GM23248 (cell line): ENCODE results near the gene NME2. TPM values are rescaled to one million over a fixed set of nuclear protein-coding genes. Genes with fewer than 3 reads are reported as not detected.
"Not testable (repeated sequence)": the region's sequence is repeated elsewhere in the genome, so short reads cannot be mapped to it uniquely, and the experiment has no call there.

Experiments used
- DNase-seq: peaks from one replicate; pipeline ENCODE4 v3.0.0-alpha.2; 2015
- H2AFZ ChIP-seq: fragments of 200-600 bp; sonication (generic); 2 replicates; pipeline ENCODE4 v1.6.1; 2016; ENCODE audit warnings: antibody characterized with exemption
- H3F3A ChIP-seq: fragments of 200-600 bp; sonication (generic); 2 replicates; pipeline ENCODE4 v1.6.1; 2016; ENCODE audit warnings: mild to moderate bottlenecking, antibody characterized with exemption, mixed run types; ENCODE audit not compliant: insufficient read depth
- H3K27ac ChIP-seq: fragments of 200-600 bp; sonication (generic); 2 replicates; pipeline ENCODE4 v1.5.1; 2016; ENCODE audit warnings: mild to moderate bottlenecking
- H3K27me3 ChIP-seq: fragments of 200-600 bp; sonication (generic); replicated peaks from 2 replicates; pipeline ENCODE4 v1.6.1; 2016; ENCODE audit warnings: mild to moderate bottlenecking; ENCODE audit not compliant: insufficient read depth
- H3K36me3 ChIP-seq: fragments of 200-600 bp; sonication (generic); 2 replicates; pipeline ENCODE4 v1.6.1; 2016; ENCODE audit warnings: low read depth, mild to moderate bottlenecking
- H3K4me1 ChIP-seq: fragments of 200-600 bp; sonication (generic); 2 replicates; pipeline ENCODE4 v1.6.1; 2016; ENCODE audit warnings: mild to moderate bottlenecking; ENCODE audit not compliant: insufficient read depth
- H3K4me2 ChIP-seq: fragments of 200-600 bp; sonication (generic); one replicate; pipeline ENCODE4 v1.6.1; 2016; ENCODE audit warnings: mild to moderate bottlenecking; ENCODE audit not compliant: unreplicated experiment
- H3K4me3 ChIP-seq: fragments of 200-600 bp; sonication (generic); 2 replicates; pipeline ENCODE4 v1.5.1; 2016; ENCODE audit warnings: mild to moderate bottlenecking
- H3K79me2 ChIP-seq: fragments of 200-600 bp; sonication (generic); 2 replicates; pipeline ENCODE4 v1.6.1; 2016; ENCODE audit warnings: mild to moderate bottlenecking; ENCODE audit not compliant: insufficient read depth
- H3K9ac ChIP-seq: fragments of 200-600 bp; sonication (generic); 2 replicates; pipeline ENCODE4 v1.6.1; 2016; ENCODE audit warnings: mild to moderate bottlenecking
- H3K9me2 ChIP-seq: fragments of 200-600 bp; sonication (generic); 2 replicates; pipeline ENCODE4 v1.6.1; 2016; ENCODE audit warnings: mixed run types, mild to moderate bottlenecking, moderate library complexity; ENCODE audit not compliant: insufficient read depth
- H3K9me3 ChIP-seq: fragments of 200-600 bp; sonication (generic); one replicate; pipeline ENCODE4 v1.6.1; 2017; ENCODE audit warnings: low read depth
- H4K20me1 ChIP-seq: fragments of 200-600 bp; sonication (generic); 2 replicates; pipeline ENCODE4 v1.6.0; 2016; ENCODE audit not compliant: insufficient read depth
- EZH2 ChIP-seq: fragments of 200-600 bp; sonication (generic); IDR thresholded peaks from 2 replicates; pipeline ENCODE4 v1.6.1; 2018; ENCODE audit warnings: antibody characterized with exemption, mild to moderate bottlenecking; ENCODE audit not compliant: insufficient read depth, poor library complexity, severe bottlenecking
- EZH2phosphoT487 ChIP-seq: fragments of 200-600 bp; sonication (generic); IDR thresholded peaks from 2 replicates; pipeline ENCODE4 v1.6.1; 2018; ENCODE audit warnings: antibody characterized with exemption, moderate library complexity, mild to moderate bottlenecking, low read depth; ENCODE audit not compliant: insufficient read depth
- WGBS, 2 experiments: methylation state at CpG; one replicate each; pipeline ENCODE4 v1.1.6; 2015 to 2017; ENCODE audit warnings: low lambda C conversion rate in 2 of 2, low coverage in 1 of 2; ENCODE audit errors: missing lambda C conversion rate in 2 of 2; 5-methylcytosine and 5-hydroxymethylcytosine counted together
- in situ Hi-C: fragments of 300-500 bp; cut with MboI; formaldehyde crosslinking; loops from 2 replicates; pipeline ENCODE4 v1.15.0; 2020
- polyA plus RNA-seq: library from polyadenylated mRNA; unstranded; fragments of >200 nt; fragmentation: Nextera tagmentation; extraction: Ambion mirVana; gene quantifications from 2 replicates; pipeline ENCODE4 v1.2.1, GENCODE V29; 2016
- total RNA-seq: library from RNA; depleted of rRNA; stranded (reverse); fragments of >200 nt; shearing (Covaris generic); gene quantifications from 2 replicates; pipeline ENCODE4 v1.2.3, GENCODE V29; 2014

The NME2 gene
- total and polyA plus RNA-seq, 2 experiments from 2014 or later, result 673 to 933 TPM

DNA sequence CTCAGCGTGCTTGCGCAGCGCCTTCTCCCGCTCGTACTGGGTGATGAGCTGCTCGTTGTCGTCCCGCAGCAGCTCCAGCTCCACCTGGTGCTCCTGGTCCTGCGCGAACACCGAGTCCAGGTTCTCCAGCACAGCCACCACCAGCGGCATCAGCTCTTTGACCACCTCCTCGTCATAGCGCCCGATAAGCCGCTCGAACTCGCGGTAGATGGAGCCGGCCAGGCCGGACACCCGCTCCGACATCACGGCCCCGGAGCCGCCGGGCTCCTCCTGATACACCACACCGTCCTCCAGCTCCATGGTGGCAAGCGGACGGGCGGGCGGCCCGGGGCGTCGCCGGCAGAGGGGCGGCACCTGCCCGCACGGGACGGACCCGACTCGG lies 45.9 kb upstream of the NME2 start:
- Histone ChIP-seq H3K9me3 (no peaks in the 10 kb centered on the region), H4K20me1 (peaks cover 4% of the 10 kb centered on the region; the same call in 1 of the 2 replicates), H3F3A (peaks cover 21% of the 10 kb centered on the region), H3K4me2 (peak overlapping the region; percentile 89), H2AFZ (peak overlapping the region; percentile 71), H3K9me2 (no peaks in the 10 kb centered on the region), H3K79me2 (peaks cover 52% of the 10 kb centered on the region), H3K27me3 (no peaks in the 10 kb centered on the region), H3K27ac (peak overlapping the region; percentile 96), H3K9ac (peak overlapping the region; percentile 99), H3K4me3 (peak overlapping the region; percentile 97), H3K36me3 (no peaks in the 10 kb centered on the region), H3K4me1 (peaks cover 33% of the 10 kb centered on the region)
- no peak for DNase-seq
- no peak for TF ChIP-seq EZH2
- no peak for TF ChIP-seq EZH2phosphoT487
- in situ Hi-C loops, result no loop called here
- 0 to 3% methylated on average over 38 to 42 of the region's 42 CpGs for WGBS, 2 experiments

DNA sequence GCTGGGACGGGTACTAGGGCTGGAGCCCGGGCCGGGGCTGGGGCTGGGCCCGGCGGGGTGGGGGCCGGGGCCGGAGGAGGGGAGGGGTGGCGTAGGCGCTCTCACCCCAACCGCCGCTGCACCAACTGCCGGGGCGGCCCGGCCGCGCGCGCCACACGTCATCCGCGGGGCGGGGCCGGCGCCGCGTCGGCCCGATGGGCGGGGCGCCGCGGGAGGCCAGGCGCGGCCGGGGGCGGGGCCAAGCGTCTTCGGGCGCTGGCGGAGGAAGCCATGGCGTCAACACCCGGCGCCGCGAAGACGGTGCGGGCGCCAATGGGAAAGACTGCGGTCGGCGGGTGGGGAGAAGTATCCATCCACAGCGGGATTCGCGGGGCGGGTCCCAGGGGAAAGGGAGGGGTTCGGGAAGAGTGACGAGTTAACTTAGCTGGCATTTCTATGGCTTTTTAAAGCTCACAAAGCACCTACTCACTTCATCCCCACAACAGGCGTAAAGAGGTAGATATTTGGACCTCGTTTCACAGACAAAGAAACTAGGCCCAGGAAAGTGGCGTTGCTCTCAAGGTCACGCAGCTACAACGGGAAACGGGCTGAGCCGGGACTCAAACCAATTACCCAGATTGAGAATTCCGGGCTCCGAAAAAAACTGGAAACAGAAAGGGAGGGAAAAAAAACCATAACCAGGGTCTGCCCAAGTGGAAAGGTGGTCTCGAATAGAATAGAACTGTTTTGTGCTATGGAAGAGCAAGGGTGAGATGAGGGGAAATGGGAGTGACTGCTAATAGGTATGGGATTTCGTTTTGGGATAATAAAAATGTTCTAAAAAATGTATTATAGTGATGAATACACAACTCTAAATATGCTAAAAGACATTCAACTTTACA lies 45.2 kb upstream of the NME2 start, which contains the start of gene SPAG9:
Gene SPAG9 (minus strand): TSS at position 130 of the 881 bp plus-strand sequence. CDS start 212 bp downstream, outside the sequence.
- peak within 1 kb of the TSS; percentile 79 for H2AFZ ChIP-seq
- H3K79me2 ChIP-seq, result peaks cover 46% of the 10 kb centered on the region
- peak; percentile 99 for DNase-seq
- H3F3A ChIP-seq, result peaks cover 21% of the 10 kb centered on the region
- H3K9ac ChIP-seq, result peak within 1 kb of the TSS; percentile 100
- H3K4me2 ChIP-seq, result peak within 1 kb of the TSS; percentile 100
- H3K27me3 ChIP-seq, result no peaks in the 10 kb centered on the region
- peak within 1 kb of the TSS; percentile 97 for H3K4me3 ChIP-seq
- no peak for TF ChIP-seq EZH2
- H3K36me3 ChIP-seq, result no peaks in the 10 kb centered on the region
- H3K9me3 ChIP-seq, result no peaks in the 10 kb centered on the region
- peaks cover 33% of the 10 kb centered on the region for H3K4me1 ChIP-seq
- in situ Hi-C loops, result no loop called here
- H4K20me1 ChIP-seq, result peaks cover 4% of the 10 kb centered on the region; the same call in 1 of the 2 replicates
- WGBS, 2 experiments, result 1 to 2% methylated on average over 15 to 35 of the region's 68 CpGs
- peak within 1 kb of the TSS; percentile 100 for H3K27ac ChIP-seq
- no peaks in the 10 kb centered on the region for H3K9me2 ChIP-seq

DNA sequence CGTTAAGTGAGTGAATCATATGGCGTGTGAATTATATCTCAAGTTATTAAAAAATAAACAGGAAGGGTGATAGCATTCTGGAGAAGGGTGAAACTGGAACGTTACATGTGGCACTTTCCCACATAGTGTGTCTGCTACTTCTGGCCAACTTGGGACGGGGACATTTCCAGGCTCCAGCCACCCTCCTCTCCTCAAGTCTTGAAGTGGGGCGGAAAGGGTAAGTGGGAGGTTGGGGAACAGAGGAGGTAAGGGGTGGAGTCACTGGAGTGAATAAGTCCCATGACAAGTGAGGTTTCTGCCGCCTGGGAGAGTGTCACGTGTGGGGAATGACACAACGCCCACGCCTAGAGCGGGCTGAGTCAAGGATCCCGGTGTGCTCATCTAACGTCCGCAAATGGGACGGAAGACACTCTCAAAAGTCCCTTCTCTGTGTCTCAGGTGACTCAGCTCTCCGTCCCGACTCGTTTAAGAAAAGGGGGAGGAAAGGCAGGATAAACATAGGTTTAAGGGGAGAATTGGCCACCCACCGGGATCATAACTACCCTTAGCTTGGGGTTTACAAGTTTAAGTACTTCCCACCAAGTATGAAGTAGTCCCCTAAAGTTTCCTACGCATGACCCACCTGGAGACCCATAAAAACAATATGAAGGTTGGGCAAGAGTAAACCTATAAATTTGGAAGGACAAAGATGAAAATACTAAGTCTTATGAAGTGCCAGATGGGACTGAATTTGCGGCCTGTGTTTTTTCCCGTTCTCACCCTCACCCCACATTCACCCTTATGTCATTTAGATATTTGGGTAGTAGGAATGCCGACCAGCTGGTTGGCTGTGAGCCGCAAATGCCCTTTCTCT lies 44.4 kb upstream of the NME2 start:
- in situ Hi-C loops, result no loop called here
- H3K36me3 ChIP-seq, result no peaks in the 10 kb centered on the region
- H2AFZ ChIP-seq, result peak overlapping the region; percentile 79
- peaks cover 21% of the 10 kb centered on the region for H3F3A ChIP-seq
- H3K9me3 ChIP-seq, result no peaks in the 10 kb centered on the region
- H3K9ac ChIP-seq, result peak overlapping the region; percentile 100
- peak; percentile 99 for DNase-seq
- H4K20me1 ChIP-seq, result peaks cover 4% of the 10 kb centered on the region; the same call in 1 of the 2 replicates
- peaks cover 37% of the 10 kb centered on the region for H3K79me2 ChIP-seq
- no peaks in the 10 kb centered on the region for H3K9me2 ChIP-seq
- peak overlapping the region; percentile 87 for H3K4me3 ChIP-seq
- 9% methylated on average over 23 of the region's 23 CpGs for WGBS, 2 experiments
- H3K27ac ChIP-seq, result peak overlapping the region; percentile 100
- H3K4me1 ChIP-seq, result peaks cover 32% of the 10 kb centered on the region
- no peak for TF ChIP-seq EZH2phosphoT487
- TF ChIP-seq EZH2, result no peak
- H3K27me3 ChIP-seq, result no peaks in the 10 kb centered on the region
- peak overlapping the region; percentile 100 for H3K4me2 ChIP-seq

DNA sequence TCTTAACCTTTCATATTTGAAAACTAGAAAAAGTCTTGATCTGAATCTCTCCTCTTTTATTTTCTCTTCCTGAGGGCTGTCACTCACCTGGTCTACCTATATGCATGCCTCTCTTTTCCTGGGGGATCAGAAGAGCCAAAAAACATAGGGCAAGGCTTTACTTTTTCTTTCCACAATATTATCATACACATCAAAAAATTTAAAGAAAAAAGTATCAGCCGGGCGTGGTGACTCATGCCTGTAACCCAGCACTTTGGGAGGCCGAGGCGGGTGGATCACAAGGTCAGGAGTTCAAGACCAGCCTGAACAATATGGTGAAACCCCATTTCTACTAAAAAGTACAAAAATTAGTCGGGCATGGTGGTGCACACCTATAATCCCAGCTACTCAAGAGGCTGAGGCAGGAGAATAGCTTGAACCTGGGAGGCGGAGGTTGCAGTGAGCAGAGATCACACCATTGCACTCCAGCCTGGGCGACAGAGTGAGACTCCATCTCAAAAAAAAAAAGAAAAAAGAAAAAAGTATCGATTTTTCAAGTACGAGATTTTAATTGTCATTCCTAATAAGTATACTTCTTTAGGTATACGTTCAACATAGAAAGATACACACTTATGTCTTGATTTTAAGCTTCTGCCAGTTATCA lies 43.6 kb upstream of the NME2 start:
- H3K36me3 ChIP-seq, H3K27me3 ChIP-seq, H4K20me1 ChIP-seq, H3K9me2 ChIP-seq, in situ Hi-C loops, H3K9me3 ChIP-seq, DNase-seq: not testable (repeated sequence)
- Histone ChIP-seq H3K4me3 (peak overlapping the region; percentile 87), H3K4me2 (peak overlapping the region; percentile 100), H3K4me1 (peaks cover 27% of the 10 kb centered on the region), H3K9ac (peak overlapping the region; percentile 100), H2AFZ (peak overlapping the region; percentile 79), H3K79me2 (peaks cover 29% of the 10 kb centered on the region), H3F3A (peaks cover 21% of the 10 kb centered on the region), H3K27ac (peak overlapping the region; percentile 100)
- WGBS, 2 experiments, result 89 to 90% methylated on average over 10 of the region's 10 CpGs
